HG03571 (cell line): ENCODE measurements around the gene GNE.
"Not testable (repeated sequence)": the region's sequence is repeated elsewhere in the genome, so short reads cannot be mapped to it uniquely, and the experiment has no call there.

Experiments used
- ATAC-seq: cut with Tn5 transposase; IDR thresholded peaks from one replicate; pipeline ENCODE4 v1.9.1; 2021; ENCODE audit not compliant: unreplicated experiment

The GNE gene

GRCh38 chr9:36210722-36211121, 47.5 kb downstream of the GNE start:
- ATAC-seq: no peak

GRCh38 chr9:36208521-36209253, 49.6 kb downstream of the GNE start:
- ATAC-seq: no peak

- no peak for ATAC-seq
Measured at GRCh38 chr9:36207546-36208012, 50.7 kb downstream of the GNE start.

GRCh38 chr9:36207016-36207415, 51.2 kb downstream of the GNE start:
- no peak for ATAC-seq

GRCh38 chr9:36204906-36205547, 53.2 kb downstream of the GNE start:
- ATAC-seq: no peak

GRCh38 chr9:36194326-36195000, 63.8 kb downstream of the GNE start:
- ATAC-seq: no peak

- ATAC-seq: no peak
Measured at GRCh38 chr9:36193023-36193422, 65.2 kb downstream of the GNE start.

GRCh38 chr9:36192196-36192595, 66.1 kb downstream of the GNE start:
- ATAC-seq: no peak

GRCh38 chr9:36191686-36192085, 66.6 kb downstream of the GNE start:
- ATAC-seq: no peak

- ATAC-seq: peak; percentile 5
Measured at GRCh38 chr9:36191290-36191645, 67.0 kb downstream of the GNE start.

- peak; percentile 89 for ATAC-seq
Measured at GRCh38 chr9:36190388-36191289, 67.6 kb downstream of the GNE start, which contains the start of gene CLTA. Gene CLTA (plus strand): TSS chr9:36190921. CDS start chr9:36191057, 136 bp downstream.

- ATAC-seq: no peak
Measured at GRCh38 chr9:36189976-36190375, 68.3 kb downstream of the GNE start.

- ATAC-seq: no peak
Measured at GRCh38 chr9:36188212-36188611, 70.0 kb downstream of the GNE start.

GRCh38 chr9:36187414-36187813, 70.8 kb downstream of the GNE start:
- ATAC-seq: no peak

- ATAC-seq: not testable (repeated sequence)
Measured at GRCh38 chr9:36180243-36180642, 78.0 kb downstream of the GNE start.

GRCh38 chr9:36177571-36177970, 80.7 kb downstream of the GNE start:
- no peak for ATAC-seq

GRCh38 chr9:36176496-36176895, 81.8 kb downstream of the GNE start:
- not testable (repeated sequence) for ATAC-seq

GRCh38 chr9:36175209-36175608, 83.0 kb downstream of the GNE start:
- ATAC-seq: not testable (repeated sequence)

GRCh38 chr9:36174731-36175130, 83.5 kb downstream of the GNE start:
- ATAC-seq: no peak

- ATAC-seq: no peak
Measured at GRCh38 chr9:36174271-36174670, 84.0 kb downstream of the GNE start.

- ATAC-seq: no peak
Measured at GRCh38 chr9:36173861-36174260, 84.4 kb downstream of the GNE start.
